Muscle of leg (tissue), 11 donors: ENCODE results near the gene LRRTM4. TPM values are rescaled to one million over a fixed set of nuclear protein-coding genes. Genes with fewer than 3 reads are reported as not detected.
"Not testable (repeated sequence)": the region's sequence is repeated elsewhere in the genome, so short reads cannot be mapped to it uniquely, and the experiment has no call there.

Source experiments
- DNase-seq: peaks from one replicate; pipeline ENCODE4 v3.0.0; 2013
- H3K27ac ChIP-seq: one replicate; pipeline ENCODE4 v1.5.1; 2013; ENCODE audit warnings: mild to moderate bottlenecking, low read length, control low read depth
- H3K27me3 ChIP-seq: one replicate; pipeline ENCODE4 v1.6.1; 2013; ENCODE audit warnings: low read length; ENCODE audit not compliant: control insufficient read depth, insufficient read depth
- H3K36me3 ChIP-seq: one replicate; pipeline ENCODE4 v1.6.1; 2013; ENCODE audit warnings: low read length; ENCODE audit not compliant: control insufficient read depth, insufficient read depth
- H3K4me1 ChIP-seq: one replicate; pipeline ENCODE4 v1.6.1; 2013; ENCODE audit warnings: low read length; ENCODE audit not compliant: control insufficient read depth, insufficient read depth
- H3K4me3 ChIP-seq: one replicate; pipeline ENCODE4 v1.5.1; 2013; ENCODE audit warnings: low read length, control low read depth
- H3K9me3 ChIP-seq: replicated peaks from 2 replicates; pipeline ENCODE4 v1.6.1; 2013; ENCODE audit warnings: low read depth, low read length; ENCODE audit not compliant: control insufficient read depth
- WGBS: methylation state at CpG from one replicate; pipeline ENCODE4 v1.1.5; 2013; ENCODE audit warnings: missing lambda C conversion rate; ENCODE audit not compliant: insufficient coverage; 5-methylcytosine and 5-hydroxymethylcytosine counted together
- polyA plus RNA-seq, 8 donors: library from polyadenylated mRNA; unstranded; fragments of 120-200 nt; gene quantifications; one replicate each; pipeline versions ENCODE4 v1.2.1 to v1.2.3, GENCODE V29; 2013; ENCODE audit warnings: inconsistent platforms in 1 of 8, low replicate concordance in 1 of 8; ENCODE audit not compliant: insufficient read length in 8 of 8, insufficient read depth in 1 of 8
- total RNA-seq: library from RNA; stranded (reverse); fragments of 120-200 nt; gene quantifications from one replicate; pipeline ENCODE4 v1.2.4, GENCODE V29; 2013

Gene LRRTM4
- total and polyA plus RNA-seq, 9 donors: 0.24 to 2.5 (median 0.73) TPM

DNA sequence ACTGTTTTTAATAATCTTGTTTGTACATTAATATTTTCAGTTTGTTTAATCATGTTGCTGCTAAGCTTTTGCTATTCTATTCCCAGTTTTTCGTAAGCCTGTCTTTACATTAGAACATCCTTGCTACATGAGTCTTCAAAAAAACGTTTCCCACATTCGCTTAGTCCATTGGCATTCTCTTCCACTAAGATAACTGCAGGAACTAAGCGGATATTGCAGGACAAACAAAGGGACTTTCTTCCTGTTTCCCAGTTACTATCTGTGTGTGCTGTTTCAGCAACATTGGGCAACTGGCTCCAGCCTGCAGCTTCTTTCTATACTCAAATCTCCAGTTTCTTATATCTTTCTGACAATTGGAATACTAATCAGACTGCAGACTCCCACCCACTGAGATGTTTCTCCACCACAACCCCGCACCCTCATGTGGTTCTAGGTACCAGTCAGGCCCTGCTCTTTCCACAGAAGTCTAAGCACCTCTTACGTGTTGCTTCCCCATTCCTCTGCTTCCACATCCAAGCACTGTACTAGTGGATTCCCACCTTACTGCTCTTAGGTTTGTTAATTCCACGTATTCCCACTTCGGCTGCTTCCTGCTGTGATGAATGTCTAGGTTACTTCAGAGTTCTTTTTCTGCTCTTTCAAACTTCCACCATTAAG, 420.3 kb downstream of the LRRTM4 start:
- DNase-seq: no peak
- Histone ChIP-seq H3K4me1 (no peaks in the 10 kb centered on the region), H3K4me3 (no peak overlapping the region), H3K9me3 (no peaks in the 10 kb centered on the region), H3K36me3 (no peaks in the 10 kb centered on the region), H3K27me3 (no peaks in the 10 kb centered on the region), H3K27ac (no peak overlapping the region)
- 84% methylated on average over 6 of the region's 8 CpGs for WGBS

DNA sequence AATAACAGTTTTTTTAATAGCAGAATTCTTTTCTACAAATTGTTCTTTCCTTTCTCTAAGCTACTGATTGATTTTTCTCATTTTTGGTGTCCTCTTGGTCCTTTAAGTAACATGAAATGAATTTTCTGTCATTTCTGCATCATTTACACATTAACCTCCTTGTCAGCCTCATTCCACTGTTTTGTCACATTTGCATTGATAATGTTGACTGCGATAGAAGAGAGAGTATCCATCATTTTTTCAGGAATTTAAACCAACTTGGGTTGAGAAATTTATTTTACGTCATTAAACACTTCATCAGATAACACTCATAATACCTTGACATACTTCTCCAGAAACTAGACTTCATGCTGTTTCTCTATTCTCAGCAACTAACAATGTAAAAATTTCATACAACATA, 422.2 kb downstream of the LRRTM4 start:
- DNase-seq: no peak
- Histone ChIP-seq H3K4me3 (no peak overlapping the region), H3K4me1 (no peaks in the 10 kb centered on the region), H3K27me3 (no peaks in the 10 kb centered on the region), H3K27ac (no peak overlapping the region), H3K9me3 (no peaks in the 10 kb centered on the region), H3K36me3 (no peaks in the 10 kb centered on the region)
- WGBS: no CpG with 5 or more reads among the region's 2 CpGs

DNA sequence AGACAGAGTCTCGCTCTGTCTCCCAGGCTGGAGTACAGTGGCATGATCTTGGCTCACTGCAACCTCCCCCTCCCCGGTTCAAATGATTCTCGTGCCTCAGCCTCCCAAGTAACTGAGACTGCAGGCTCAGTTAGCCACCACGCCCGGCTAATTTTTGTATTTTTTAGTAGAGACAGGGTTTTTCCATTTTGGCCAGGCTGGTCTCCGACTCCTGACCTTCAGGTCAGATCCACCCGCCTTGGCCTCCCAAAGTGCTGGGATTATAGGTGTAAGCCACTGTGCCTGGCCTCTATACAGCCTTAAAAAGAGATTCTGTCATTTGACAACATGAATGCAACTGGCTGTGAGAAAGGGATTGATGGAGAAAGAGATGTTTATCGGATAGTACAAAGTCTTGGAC, 426.7 kb downstream of the LRRTM4 start:
- not testable (repeated sequence) for H3K36me3 ChIP-seq, DNase-seq, H3K27me3 ChIP-seq, H3K27ac ChIP-seq, H3K9me3 ChIP-seq, H3K4me1 ChIP-seq, H3K4me3 ChIP-seq
- WGBS: 91% methylated on average over 2 of the region's 8 CpGs

DNA sequence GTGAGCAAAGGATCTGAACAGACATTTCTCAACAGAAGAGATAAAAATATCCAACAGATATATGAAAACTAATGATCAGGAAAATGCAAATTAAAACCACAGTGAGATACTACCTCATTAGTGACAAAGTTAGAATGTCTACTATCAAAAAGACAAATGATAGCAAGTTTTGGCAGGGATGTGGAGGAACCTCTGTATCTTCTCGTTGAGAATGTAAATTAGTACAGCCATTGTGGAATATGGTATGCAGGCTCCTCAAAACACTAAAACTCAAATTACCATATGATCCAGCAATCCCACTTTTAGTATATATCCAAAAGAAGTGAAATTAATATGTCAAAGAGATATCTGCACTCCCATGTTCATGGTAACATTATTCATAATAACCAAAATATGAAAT, 427.1 kb downstream of the LRRTM4 start:
- Histone ChIP-seq H3K27me3 (no peaks in the 10 kb centered on the region), H3K4me1 (no peaks in the 10 kb centered on the region), H3K9me3 (no peaks in the 10 kb centered on the region), H3K27ac (no peak overlapping the region), H3K36me3 (no peaks in the 10 kb centered on the region), H3K4me3 (no peak overlapping the region)
- no peak for DNase-seq
- no CpG with 5 or more reads among the region's 1 CpG for WGBS

DNA sequence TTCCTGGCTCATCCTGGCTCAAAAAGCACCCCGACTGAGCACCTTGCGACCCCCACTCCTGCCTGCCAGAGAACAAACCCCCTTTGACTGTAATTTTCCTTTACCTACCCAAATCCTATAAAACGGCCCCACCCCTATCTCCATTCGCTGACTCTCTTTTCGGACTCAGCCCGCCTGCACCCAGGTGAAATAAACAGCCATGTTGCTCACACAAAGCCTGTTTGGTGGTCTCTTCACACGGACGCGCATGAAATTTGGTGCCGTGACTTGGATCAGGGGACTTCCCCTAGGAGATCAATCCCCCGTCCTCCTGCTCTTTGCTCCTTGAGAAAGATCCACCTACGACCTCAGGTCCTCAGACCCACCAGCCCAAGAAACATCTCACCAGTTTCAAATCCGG, 433.8 kb downstream of the LRRTM4 start:
- WGBS: 17% methylated on average over 9 of the region's 13 CpGs
- H3K4me1 ChIP-seq, H3K9me3 ChIP-seq: not testable (repeated sequence)

DNA sequence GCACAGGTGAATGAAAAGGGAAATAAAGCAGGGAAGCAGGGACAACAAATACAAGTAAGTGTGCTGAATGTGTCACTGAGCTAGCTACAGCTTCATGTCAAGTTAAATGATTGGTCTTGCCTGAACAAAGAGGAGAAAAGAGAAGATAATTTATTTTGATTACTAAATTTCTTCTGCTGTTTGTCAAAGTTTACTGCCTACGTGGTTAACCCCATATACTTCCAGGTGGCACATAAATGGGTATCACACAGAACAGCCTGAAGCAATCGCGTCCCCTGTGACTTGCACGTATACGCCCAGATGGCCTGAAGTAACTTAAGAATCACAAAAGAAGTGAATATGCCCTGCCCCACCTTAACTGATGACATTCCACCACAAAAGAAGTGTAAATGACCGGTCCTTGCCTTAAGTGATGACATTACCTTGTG, 434.2 kb downstream of the LRRTM4 start:
- no peaks in the 10 kb centered on the region for H3K4me1 ChIP-seq
- H3K36me3 ChIP-seq: no peaks in the 10 kb centered on the region
- H3K27me3 ChIP-seq: no peaks in the 10 kb centered on the region
- 54% methylated on average over 4 of the region's 6 CpGs for WGBS
- H3K9me3 ChIP-seq: no peaks in the 10 kb centered on the region
- no peak overlapping the region for H3K4me3 ChIP-seq
- no peak for DNase-seq
- H3K27ac ChIP-seq: no peak overlapping the region

More for the DNA sequence above, 433.8 kb downstream of the LRRTM4 start:
- H3K36me3 ChIP-seq, H3K27ac ChIP-seq, H3K27me3 ChIP-seq, H3K4me3 ChIP-seq, DNase-seq: not testable (repeated sequence)

DNA sequence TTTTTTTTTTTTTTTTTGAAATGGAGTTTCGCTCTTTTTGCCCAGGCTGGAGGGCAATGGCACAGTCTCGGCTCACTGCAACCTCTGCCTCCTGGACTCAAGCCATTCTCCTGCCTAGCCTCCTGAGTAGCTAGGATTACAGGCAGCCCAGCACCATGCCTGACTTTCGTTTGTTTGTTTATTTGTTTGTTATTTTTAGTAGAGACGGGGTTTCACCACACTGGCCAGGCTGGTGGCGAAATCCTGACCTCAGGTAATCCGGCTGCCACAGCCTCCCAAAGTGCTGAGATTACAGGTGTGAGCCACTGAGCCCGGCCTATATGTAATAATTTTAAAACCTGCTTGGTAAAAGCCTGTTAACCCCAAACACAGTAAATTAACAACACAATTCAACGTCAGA, 435.7 kb downstream of the LRRTM4 start:
- WGBS: 80% methylated on average over 1 of the region's 8 CpGs
- DNase-seq: no peak
- Histone ChIP-seq H3K4me1 (no peaks in the 10 kb centered on the region), H3K9me3 (no peaks in the 10 kb centered on the region), H3K4me3 (no peak overlapping the region), H3K27ac (no peak overlapping the region), H3K27me3 (no peaks in the 10 kb centered on the region), H3K36me3 (no peaks in the 10 kb centered on the region)

DNA sequence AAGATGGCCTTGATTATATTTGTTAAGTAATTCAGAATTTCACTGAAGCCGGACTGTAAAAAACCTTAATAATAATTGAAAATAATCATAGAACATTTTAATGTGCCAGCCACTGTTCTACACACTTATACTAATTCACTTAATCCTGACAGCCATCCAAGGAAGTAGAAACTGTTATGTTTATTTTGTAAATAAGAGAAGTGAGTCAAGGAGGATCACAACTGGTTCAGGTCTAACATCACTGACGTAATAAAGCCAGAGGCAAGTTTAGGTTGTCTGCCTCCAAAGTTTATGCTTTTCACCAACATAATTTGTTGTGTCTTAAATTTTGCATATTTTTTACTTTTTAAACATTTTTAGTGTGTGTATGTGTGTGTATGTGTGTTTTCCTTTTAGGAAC, 436.1 kb downstream of the LRRTM4 start:
- H3K4me1 ChIP-seq: no peaks in the 10 kb centered on the region
- no peaks in the 10 kb centered on the region for H3K9me3 ChIP-seq
- H3K27ac ChIP-seq: no peak overlapping the region
- no peaks in the 10 kb centered on the region for H3K36me3 ChIP-seq
- no CpG with 5 or more reads among the region's 2 CpGs for WGBS
- no peak overlapping the region for H3K4me3 ChIP-seq
- DNase-seq: no peak
- H3K27me3 ChIP-seq: no peaks in the 10 kb centered on the region

DNA sequence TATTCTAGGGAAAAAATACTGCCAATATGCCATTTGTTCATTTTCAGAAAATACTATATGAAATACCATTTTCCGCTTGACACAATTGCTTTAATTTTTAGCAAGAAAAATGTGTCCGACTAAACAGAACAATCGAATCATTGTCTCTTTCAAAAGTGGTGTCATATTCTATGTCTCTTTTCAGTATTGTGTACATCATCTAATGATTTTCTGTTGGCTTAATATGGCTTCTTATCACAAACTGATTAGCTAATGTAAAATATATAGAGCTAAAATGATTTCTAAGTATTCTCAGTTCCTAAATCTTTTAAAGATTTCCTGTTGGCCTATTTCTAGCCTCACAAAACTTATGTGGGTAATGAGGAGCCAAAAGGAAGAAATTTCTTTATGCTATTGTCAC, 436.6 kb downstream of the LRRTM4 start:
- DNase-seq: no peak
- H3K27me3 ChIP-seq: no peaks in the 10 kb centered on the region
- no peaks in the 10 kb centered on the region for H3K36me3 ChIP-seq
- no peak overlapping the region for H3K4me3 ChIP-seq
- WGBS: no CpG with 5 or more reads among the region's 3 CpGs
- no peak overlapping the region for H3K27ac ChIP-seq
- no peaks in the 10 kb centered on the region for H3K4me1 ChIP-seq
- H3K9me3 ChIP-seq: no peaks in the 10 kb centered on the region

DNA sequence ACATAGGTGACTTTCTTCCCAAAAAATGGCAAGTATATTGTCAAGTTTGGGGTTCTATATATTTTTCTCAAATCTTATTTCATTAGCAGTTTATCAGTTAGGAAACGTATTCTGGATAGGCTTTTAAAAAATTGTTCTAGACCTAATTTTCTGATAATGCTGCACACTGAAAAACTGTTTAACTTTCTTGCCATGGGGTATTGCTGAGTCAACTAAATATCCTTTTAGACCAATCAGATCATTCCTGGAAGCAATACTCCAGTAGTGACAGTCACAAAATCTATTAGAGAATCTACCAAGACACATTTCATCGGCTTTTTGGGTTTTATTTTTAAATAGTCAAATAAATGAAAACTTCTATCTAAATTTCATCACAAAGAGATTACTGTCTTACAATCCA, 440.6 kb downstream of the LRRTM4 start:
- whole genome bisulfite sequencing: no CpG with 5 or more reads among the region's 2 CpGs
- Histone ChIP-seq H3K4me3 (no peak overlapping the region), H3K27ac (no peak overlapping the region), H3K27me3 (no peaks in the 10 kb centered on the region), H3K36me3 (no peaks in the 10 kb centered on the region), H3K9me3 (no peaks in the 10 kb centered on the region), H3K4me1 (no peaks in the 10 kb centered on the region)
- DNase-seq: no peak

DNA sequence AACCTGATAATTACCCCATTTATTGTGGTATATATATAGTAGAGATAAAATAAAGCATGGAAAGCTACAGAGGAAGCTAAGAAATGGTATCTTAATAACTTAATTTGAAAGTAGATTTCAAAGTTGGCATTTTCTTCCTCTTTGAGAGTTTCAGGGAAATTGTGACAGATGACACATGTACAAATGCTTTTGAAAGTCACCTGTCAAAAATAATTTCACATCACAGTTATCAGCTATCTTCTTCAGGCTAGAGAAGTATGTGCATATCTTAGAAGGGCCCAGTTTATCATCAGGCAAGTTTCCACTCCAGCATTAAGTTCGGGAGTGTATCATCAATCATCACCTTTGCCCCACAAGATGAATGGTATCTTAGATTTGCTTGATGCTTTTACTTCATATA, 457.9 kb downstream of the LRRTM4 start:
- Histone ChIP-seq H3K9me3 (no peaks in the 10 kb centered on the region), H3K27me3 (no peaks in the 10 kb centered on the region), H3K27ac (no peak overlapping the region), H3K4me1 (no peaks in the 10 kb centered on the region), H3K4me3 (no peak overlapping the region), H3K36me3 (no peaks in the 10 kb centered on the region)
- no peak for DNase-seq
- no CpG with 5 or more reads among the region's 1 CpG for WGBS
